ENCODE measurements around the gene FAM20B. TPM values are rescaled to one million over a fixed set of nuclear protein-coding genes. Genes with fewer than 3 reads are reported as not detected.

Gene FAM20B, protein sequence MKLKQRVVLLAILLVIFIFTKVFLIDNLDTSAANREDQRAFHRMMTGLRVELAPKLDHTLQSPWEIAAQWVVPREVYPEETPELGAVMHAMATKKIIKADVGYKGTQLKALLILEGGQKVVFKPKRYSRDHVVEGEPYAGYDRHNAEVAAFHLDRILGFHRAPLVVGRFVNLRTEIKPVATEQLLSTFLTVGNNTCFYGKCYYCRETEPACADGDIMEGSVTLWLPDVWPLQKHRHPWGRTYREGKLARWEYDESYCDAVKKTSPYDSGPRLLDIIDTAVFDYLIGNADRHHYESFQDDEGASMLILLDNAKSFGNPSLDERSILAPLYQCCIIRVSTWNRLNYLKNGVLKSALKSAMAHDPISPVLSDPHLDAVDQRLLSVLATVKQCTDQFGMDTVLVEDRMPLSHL
- total RNA-seq (2022; extraction: Qiagen RNA extraction), result 14.9 to 20.4 TPM (median 16.3 TPM) in 5 replicates

DNA sequence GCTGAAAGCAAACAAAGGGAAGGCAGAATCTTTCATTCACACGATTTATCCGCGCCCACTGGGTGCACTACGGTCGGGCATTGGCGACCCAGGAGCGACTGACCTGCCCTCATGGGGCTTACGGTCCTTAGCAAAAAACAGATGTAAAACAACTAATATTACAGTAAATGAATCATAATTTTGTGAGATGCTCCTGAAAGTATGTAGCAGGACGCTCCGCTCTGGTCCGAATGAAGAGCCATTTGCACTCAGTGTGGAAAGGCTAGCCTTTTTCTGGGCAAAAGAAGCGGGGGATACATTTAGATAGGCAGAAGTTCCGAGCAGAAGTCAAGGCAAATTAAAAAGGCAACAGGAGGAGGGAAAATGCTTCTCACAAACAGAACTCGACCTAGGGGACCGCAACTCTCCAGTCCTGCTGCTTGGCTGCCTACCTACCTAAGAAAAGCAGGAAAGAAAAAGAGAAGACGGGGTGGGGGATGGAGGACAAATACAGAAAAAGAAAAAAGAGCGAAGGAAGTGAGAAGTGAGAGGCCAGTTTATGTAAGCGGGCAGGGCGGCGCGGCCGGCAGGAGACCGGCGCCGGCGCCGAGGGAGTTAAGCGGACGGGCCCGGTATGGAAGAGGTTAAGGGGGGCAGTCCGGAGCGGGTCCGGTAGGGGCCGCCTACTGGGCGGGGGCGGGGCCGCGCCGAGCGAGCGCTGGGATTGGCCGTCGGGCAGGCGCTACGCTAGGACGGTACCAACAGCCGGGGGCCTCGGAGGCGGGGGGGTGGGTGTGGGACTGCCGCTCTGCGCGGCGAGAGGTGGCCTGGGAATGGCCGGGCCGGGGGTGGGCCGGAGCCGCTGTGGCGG is at the start of gene FAM20B:
Gene FAM20B (plus strand): TSS at position 770 of the 850 bp plus-strand sequence. CDS start 17,954 bp downstream, outside the sequence.

DNA sequence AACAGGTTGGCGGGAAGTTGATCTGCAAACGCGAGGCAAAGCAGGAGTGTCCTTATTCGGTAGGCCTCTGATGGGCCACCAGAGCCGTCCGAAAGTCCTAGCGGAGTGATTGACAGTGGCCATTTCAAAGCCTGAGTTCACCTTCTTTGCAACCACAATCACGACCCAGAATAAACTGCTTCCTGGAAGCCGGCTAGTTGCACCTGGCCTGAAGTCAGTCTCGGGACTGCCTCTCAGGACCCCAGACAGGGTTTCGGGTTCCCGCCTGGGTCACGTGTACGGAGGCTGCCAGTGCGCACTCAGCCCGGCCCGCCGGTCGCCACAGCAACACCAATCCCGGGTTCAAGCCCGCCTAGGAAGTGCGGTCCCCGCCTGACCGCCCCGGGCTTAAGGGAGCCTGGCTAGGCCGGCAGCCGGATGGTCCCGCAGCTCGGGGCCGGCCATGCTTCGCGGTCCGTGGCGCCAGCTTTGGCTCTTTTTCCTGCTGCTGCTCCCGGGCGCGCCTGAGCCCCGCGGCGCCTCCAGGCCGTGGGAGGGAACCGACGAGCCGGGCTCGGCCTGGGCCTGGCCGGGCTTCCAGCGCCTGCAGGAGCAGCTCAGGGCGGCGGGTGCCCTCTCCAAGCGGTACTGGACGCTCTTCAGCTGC is 56.1 kb downstream of the FAM20B start, which contains the start of gene TOR3A:
Gene TOR3A (plus strand): TSS at position 384 of the 646 bp plus-strand sequence. CDS start 59 bp downstream, at position 443.

Other genes with a start within 250 kb of the FAM20B start
- gene ANGPTL1, start 154.8 kb upstream of the FAM20B start, total RNA-seq (2022; extraction: Qiagen RNA extraction), result 0.02 TPM in 1 of 5 replicates, not detected in the others
- gene TOR3A, start 56.2 kb downstream of the FAM20B start, total RNA-seq (2022; extraction: Qiagen RNA extraction), result 37.5 to 41.2 TPM (median 40.1 TPM) in 5 replicates
- 16.3 to 26.2 TPM (median 16.7 TPM) in 5 replicates for gene ABL2, start 203.8 kb downstream of the FAM20B start, total RNA-seq (2022; extraction: Qiagen RNA extraction)